Neuronal stem cell (in vitro differentiated cells): ENCODE measurements around the gene MROH2A.
A peak's percentile ranks its signal among the peaks of the same experiment; 100 is the strongest.

Experiments used
- DNase-seq: peaks from one replicate; pipeline ENCODE4 v3.0.0-alpha.2; 2013; ENCODE audit warnings: low spot score
- H2AFZ ChIP-seq: one replicate; pipeline ENCODE4 v1.6.1; 2013; ENCODE audit warnings: mild to moderate bottlenecking, low read length, inconsistent platforms
- H2AK5ac ChIP-seq: 2 replicates; pipeline ENCODE4 v1.6.1; 2013; ENCODE audit warnings: low read depth, mild to moderate bottlenecking, inconsistent platforms, low read length, moderate library complexity, mixed read lengths
- H2BK120ac ChIP-seq: 2 replicates; pipeline ENCODE4 v1.6.1; 2013; ENCODE audit warnings: low read depth, mild to moderate bottlenecking, inconsistent platforms, low read length, moderate library complexity, mixed read lengths
- H2BK12ac ChIP-seq: one replicate; pipeline ENCODE4 v1.6.1; 2013; ENCODE audit warnings: low read length, inconsistent platforms
- H2BK15ac ChIP-seq: 2 replicates; pipeline ENCODE4 v1.6.1; 2013; ENCODE audit warnings: mild to moderate bottlenecking, low read length, inconsistent platforms, mixed read lengths
- H2BK5ac ChIP-seq: one replicate; pipeline ENCODE4 v1.6.1; 2013; ENCODE audit warnings: inconsistent platforms, mild to moderate bottlenecking, low read length, moderate library complexity
- H3K14ac ChIP-seq: one replicate; pipeline ENCODE4 v1.6.1; 2013; ENCODE audit warnings: low read length, inconsistent platforms
- H3K18ac ChIP-seq: 2 replicates; pipeline ENCODE4 v1.6.1; 2013; ENCODE audit warnings: low read length, inconsistent platforms
- H3K23ac ChIP-seq: 2 replicates; pipeline ENCODE4 v1.6.1; 2013; ENCODE audit warnings: low read depth, mild to moderate bottlenecking, mixed read lengths, low read length, inconsistent platforms; ENCODE audit not compliant: poor library complexity
- H3K27ac ChIP-seq: replicated peaks from 3 replicates; pipeline ENCODE4 v1.5.1; 2013; ENCODE audit warnings: low read length, inconsistent platforms
- H3K27me3 ChIP-seq, 3 experiments: 2 replicates each; pipeline ENCODE4 v1.6.1; 2013; ENCODE audit warnings: low read length in 3 of 3, mild to moderate bottlenecking in 2 of 3, inconsistent platforms in 1 of 3, low read depth in 1 of 3, mixed read lengths in 1 of 3, moderate library complexity in 1 of 3; ENCODE audit not compliant: control insufficient read depth in 3 of 3, insufficient read depth in 3 of 3
- H3K36me3 ChIP-seq, 2 donors: replicated peaks in 1 of 2; 2 replicates each; pipeline ENCODE4 v1.6.1; 2013; ENCODE audit warnings: low read length in 2 of 2; ENCODE audit not compliant: control insufficient read depth in 2 of 2, insufficient read depth in 2 of 2
- H3K4ac ChIP-seq: 2 replicates; pipeline ENCODE4 v1.6.1; 2013; ENCODE audit warnings: inconsistent platforms, mild to moderate bottlenecking, low read length, moderate library complexity
- H3K4me1 ChIP-seq, 2 donors: 1 replicate in 1 of 2; 2 replicates in 1 of 2; pipeline ENCODE4 v1.6.1; 2013; ENCODE audit warnings: low read length in 2 of 2, low read depth in 1 of 2; ENCODE audit not compliant: control insufficient read depth in 2 of 2, insufficient read depth in 1 of 2
- H3K4me2 ChIP-seq: one replicate; pipeline ENCODE4 v1.6.1; 2013; ENCODE audit warnings: mild to moderate bottlenecking, low read length, inconsistent platforms; ENCODE audit not compliant: insufficient read depth, poor library complexity, severe bottlenecking
- H3K4me3 ChIP-seq, 2 donors: 2 replicates each; pipeline ENCODE4 v1.5.1; 2013; ENCODE audit warnings: low read length in 2 of 2, mild to moderate bottlenecking in 2 of 2, inconsistent platforms in 1 of 2, moderate library complexity in 1 of 2
- H3K79me1 ChIP-seq: one replicate; pipeline ENCODE4 v1.6.1; 2013; ENCODE audit warnings: low read depth, mild to moderate bottlenecking, inconsistent platforms, low read length, moderate library complexity
- H3K9ac ChIP-seq: one replicate; pipeline ENCODE4 v1.6.1; 2013; ENCODE audit warnings: mild to moderate bottlenecking, low read depth, low read length, inconsistent platforms; ENCODE audit not compliant: poor library complexity
- H3K9me3 ChIP-seq, 2 donors: replicated peaks in 1 of 2; 2 replicates each; pipeline versions ENCODE3 to v1.6.1; 2013; ENCODE audit warnings: low read length in 2 of 2, mild to moderate bottlenecking in 2 of 2, inconsistent platforms in 1 of 2, low read depth in 1 of 2, mixed read lengths in 1 of 2, moderate library complexity in 1 of 2; ENCODE audit not compliant: control insufficient read depth in 2 of 2, insufficient read depth in 1 of 2
- H4K8ac ChIP-seq: one replicate; pipeline ENCODE4 v1.6.1; 2013; ENCODE audit warnings: low read depth, mild to moderate bottlenecking, inconsistent platforms, low read length, moderate library complexity
- H4K91ac ChIP-seq: one replicate; pipeline ENCODE4 v1.6.1; 2013; ENCODE audit warnings: low read length, low read depth, mild to moderate bottlenecking, inconsistent platforms; ENCODE audit not compliant: poor library complexity
- WGBS, 2 donors: extraction: QIAGEN DNeasy Blood & Tissue Kit; methylation state at CpG; one replicate each; pipeline ENCODE4 v1.1.7; 2013; ENCODE audit warnings: missing lambda C conversion rate in 2 of 2, mixed read lengths in 1 of 2; ENCODE audit not compliant: insufficient read length in 2 of 2, insufficient replicate concordance in 1 of 2; ENCODE audit errors: extremely low coverage in 2 of 2; 5-methylcytosine and 5-hydroxymethylcytosine counted together

MROH2A gene

GRCh38 chr2:233801357-233802131, 23.4 kb downstream of the MROH2A start:
- H2BK12ac ChIP-seq: no peak overlapping the region
- H3K27ac ChIP-seq: no peak overlapping the region
- no peaks in the 10 kb centered on the region for H3K36me3 ChIP-seq
- H2AFZ ChIP-seq: no peak overlapping the region
- peaks cover 0 to 2% of the 10 kb centered on the region in 2 donors for H3K4me1 ChIP-seq
- no peak for DNase-seq
- H3K18ac ChIP-seq: no peak overlapping the region
- H3K14ac ChIP-seq: peak overlapping the region; percentile 63
- peaks cover 0 to 2% of the 10 kb centered on the region in 2 donors for H3K9me3 ChIP-seq
- no peak overlapping the region for H3K23ac ChIP-seq
- no peak overlapping the region for H4K8ac ChIP-seq
- WGBS, 2 donors: no CpG with 5 or more reads among the region's 9 CpGs
- no peak overlapping the region for H2AK5ac ChIP-seq
- no peak overlapping the region for H3K4me3 ChIP-seq
- no peak overlapping the region for H3K4me2 ChIP-seq
- no peak overlapping the region for H3K9ac ChIP-seq
- no peak overlapping the region for H3K4ac ChIP-seq
- no peaks in the 10 kb centered on the region for H3K79me1 ChIP-seq
- no peak overlapping the region for H2BK15ac ChIP-seq
- no peak overlapping the region for H2BK5ac ChIP-seq
- peaks cover 0 to 10% (median 0%) of the 10 kb centered on the region in 3 experiments for H3K27me3 ChIP-seq
- H2BK120ac ChIP-seq: no peak overlapping the region
- H4K91ac ChIP-seq: no peak overlapping the region

- WGBS, 2 donors: no CpG with 5 or more reads among the region's 3 CpGs
Measured at GRCh38 chr2:233802132-233802815, 24.1 kb downstream of the MROH2A start.

DNA sequence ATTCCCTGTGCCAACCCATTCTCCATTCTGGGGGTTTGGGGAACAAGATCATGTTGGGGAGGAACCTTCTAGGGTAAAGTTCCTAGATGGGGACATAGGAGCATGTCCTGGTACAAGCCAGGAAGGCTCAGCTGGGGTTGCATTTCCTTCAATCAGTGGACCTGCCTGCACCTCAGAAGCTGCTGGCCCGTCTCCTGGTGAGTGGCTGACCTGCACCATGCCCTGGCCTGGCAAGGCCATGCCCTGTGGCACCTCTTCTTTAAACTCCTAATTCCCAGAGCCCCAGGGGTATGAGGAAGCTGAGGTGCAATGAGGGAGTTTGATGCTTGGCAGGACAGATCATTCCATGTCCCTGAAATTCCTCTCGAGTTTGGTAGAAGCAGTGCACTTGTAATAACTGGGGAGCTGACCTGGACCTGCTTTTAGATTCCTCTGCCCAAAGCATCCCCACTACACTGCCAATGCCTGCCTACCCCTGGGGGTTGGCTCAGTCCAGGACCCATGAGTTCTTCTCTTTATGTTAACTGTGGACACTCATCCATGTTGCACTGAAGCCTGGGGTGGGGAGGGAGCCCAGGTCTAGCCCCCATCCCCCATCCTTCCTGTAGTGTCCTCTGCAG, 25.3 kb downstream of the MROH2A start:
- Histone ChIP-seq H4K8ac (no peak overlapping the region), H4K91ac (no peak overlapping the region), H3K79me1 (no peaks in the 10 kb centered on the region), H3K36me3 (no peaks in the 10 kb centered on the region), H3K9me3 (peaks cover 0 to 2% of the 10 kb centered on the region in 2 donors), H3K4me2 (no peak overlapping the region), H2BK5ac (no peak overlapping the region), H2BK120ac (no peak overlapping the region), H3K4me3 (no peak overlapping the region), H3K4me1 (peaks cover 0 to 2% of the 10 kb centered on the region in 2 donors), H2AK5ac (no peak overlapping the region), H3K27me3 (peaks cover 0 to 13% (median 0%) of the 10 kb centered on the region in 3 experiments), H3K18ac (no peak overlapping the region), H2BK12ac (no peak overlapping the region), H3K4ac (no peak overlapping the region), H3K9ac (no peak overlapping the region), H3K23ac (no peak overlapping the region), H2AFZ (no peak overlapping the region), H2BK15ac (no peak overlapping the region), H3K14ac (no peak overlapping the region), H3K27ac (no peak overlapping the region)
- no peak for DNase-seq
- WGBS, 2 donors: no CpG with 5 or more reads among the region's 2 CpGs

More at GRCh38 chr2:233802132-233802815, 24.1 kb downstream of the MROH2A start:
- Histone ChIP-seq H4K8ac (no peak overlapping the region), H2BK120ac (no peak overlapping the region), H3K79me1 (no peaks in the 10 kb centered on the region), H4K91ac (no peak overlapping the region), H3K23ac (peak overlapping the region; percentile 62), H2BK5ac (no peak overlapping the region), H3K4me2 (no peak overlapping the region), H2AFZ (no peak overlapping the region), H3K9ac (no peak overlapping the region), H3K18ac (no peak overlapping the region), H2BK15ac (no peak overlapping the region), H3K14ac (no peak overlapping the region), H3K4ac (no peak overlapping the region), H3K36me3 (no peaks in the 10 kb centered on the region), H3K9me3 (peaks cover 0 to 2% of the 10 kb centered on the region in 2 donors), H2BK12ac (no peak overlapping the region), H2AK5ac (no peak overlapping the region), H3K4me1 (peaks cover 0 to 2% of the 10 kb centered on the region in 2 donors), H3K27me3 (peaks cover 0 to 10% (median 0%) of the 10 kb centered on the region in 3 experiments), H3K27ac (no peak overlapping the region), H3K4me3 (no peak overlapping the region)
- no peak for DNase-seq

DNA sequence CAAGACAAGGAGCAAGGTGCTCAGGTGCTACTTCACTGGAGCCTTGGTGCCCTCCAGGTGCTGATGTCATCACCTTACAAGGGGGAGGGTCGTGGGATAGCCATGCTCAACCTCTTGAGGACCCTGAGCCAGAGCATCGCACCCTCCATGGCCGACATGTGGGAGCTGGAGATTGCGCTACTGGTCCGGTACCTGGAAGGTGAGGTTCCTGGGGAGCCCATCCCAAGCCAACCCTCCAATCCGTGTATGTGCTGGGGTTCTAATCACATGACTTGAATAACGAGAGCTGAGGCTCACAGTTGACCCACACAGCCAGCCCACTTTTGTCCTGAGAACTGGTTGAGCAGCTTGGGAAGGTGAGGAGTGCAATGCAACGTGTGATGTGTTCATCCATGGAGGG, 25.9 kb downstream of the MROH2A start:
- peak overlapping the region; percentile 12 for H3K18ac ChIP-seq
- no peaks in the 10 kb centered on the region for H3K36me3 ChIP-seq
- no peaks in the 10 kb centered on the region for H3K79me1 ChIP-seq
- no peak overlapping the region for H2AK5ac ChIP-seq
- no peak overlapping the region for H2BK5ac ChIP-seq
- H3K4me1 ChIP-seq: peaks cover 0 to 2% of the 10 kb centered on the region in 2 donors
- H3K14ac ChIP-seq: no peak overlapping the region
- peak overlapping the region; percentile 20 for H2BK15ac ChIP-seq
- no CpG with 5 or more reads among the region's 8 CpGs for WGBS, 2 donors
- no peak overlapping the region for H3K4me2 ChIP-seq
- H2BK120ac ChIP-seq: no peak overlapping the region
- H4K91ac ChIP-seq: no peak overlapping the region
- peaks cover 0 to 2% of the 10 kb centered on the region in 2 donors for H3K9me3 ChIP-seq
- H3K23ac ChIP-seq: no peak overlapping the region
- H3K4ac ChIP-seq: no peak overlapping the region
- peak overlapping the region in 1 of 2 donors; percentile 23 for H3K4me3 ChIP-seq
- H2AFZ ChIP-seq: no peak overlapping the region
- H4K8ac ChIP-seq: no peak overlapping the region
- DNase-seq: no peak
- H2BK12ac ChIP-seq: no peak overlapping the region
- H3K27ac ChIP-seq: no peak overlapping the region
- no peak overlapping the region for H3K9ac ChIP-seq
- H3K27me3 ChIP-seq: peaks cover 0 to 16% (median 0%) of the 10 kb centered on the region in 3 experiments
